C4-2B (cell line): ENCODE results near the gene IL4.

Source experiments
- H3K27ac ChIP-seq: fragments of 450-650 bp; 2 replicates; pipeline ENCODE4 v1.5.1; 2017
- CTCF ChIP-seq: fragments of 450-650 bp; conservative IDR thresholded peaks from 2 replicates; pipeline ENCODE4 v1.5.1; 2017; ENCODE audit warnings: mild to moderate bottlenecking
- ZFX ChIP-seq: fragments of 450-650 bp; IDR thresholded peaks from 2 replicates; pipeline ENCODE4 v1.6.1; 2017

The IL4 gene

GRCh38 chr5:132665574-132666080 lies 8.2 kb upstream of the IL4 start:
- TF ChIP-seq ZFX (no peak), CTCF (no peak)
- H3K27ac ChIP-seq: no peak overlapping the region

- TF ChIP-seq ZFX (no peak), CTCF (no peak)
- no peak overlapping the region for H3K27ac ChIP-seq
Observed at GRCh38 chr5:132666310-132667123, 7.3 kb upstream of the IL4 start.

- TF ChIP-seq CTCF: no peak
- no peak for TF ChIP-seq ZFX
- H3K27ac ChIP-seq: no peak overlapping the region
Observed at GRCh38 chr5:132667309-132667708, 6.5 kb upstream of the IL4 start.

- no peak overlapping the region for H3K27ac ChIP-seq
- TF ChIP-seq ZFX (no peak), CTCF (no peak)
Observed at GRCh38 chr5:132667761-132668705, 5.8 kb upstream of the IL4 start.

GRCh38 chr5:132668706-132669454 lies 4.9 kb upstream of the IL4 start:
- TF ChIP-seq ZFX (no peak), CTCF (no peak)

GRCh38 chr5:132669455-132669820 lies 4.4 kb upstream of the IL4 start:
- no peak overlapping the region for H3K27ac ChIP-seq
- TF ChIP-seq CTCF (no peak), ZFX (no peak)

More at GRCh38 chr5:132668706-132669454, 4.9 kb upstream of the IL4 start:
- no peak overlapping the region for H3K27ac ChIP-seq
